Ammon's horn (tissue), 1 donor: ENCODE measurements around the gene VNN1.
"Not testable (repeated sequence)": the region's sequence is repeated elsewhere in the genome, so short reads cannot be mapped to it uniquely, and the experiment has no call there.

ENCODE experiments used
- DNase-seq: peaks from one replicate; pipeline ENCODE4 v3.0.0-alpha.2; 2016; ENCODE audit warnings: low spot score

VNN1 gene

GRCh38 chr6:132671295-132671694, 42.6 kb downstream of the VNN1 start:
- DNase-seq: no peak

- peak; percentile 16 for DNase-seq
These were observed 44.1 kb downstream of the VNN1 start for GRCh38 chr6:132669690-132670291.

GRCh38 chr6:132666118-132666517, 47.7 kb downstream of the VNN1 start:
- no peak for DNase-seq

GRCh38 chr6:132664309-132665034, 49.4 kb downstream of the VNN1 start:
- DNase-seq: no peak

GRCh38 chr6:132663661-132664060, 50.2 kb downstream of the VNN1 start:
- DNase-seq: no peak

- no peak for DNase-seq
These were observed 51.9 kb downstream of the VNN1 start for GRCh38 chr6:132661906-132662305.

GRCh38 chr6:132659082-132659481, 54.8 kb downstream of the VNN1 start, which contains the start of gene TAAR1:
Gene TAAR1 (minus strand): TSS chr6:132659182. CDS start chr6:132646003, 13,179 bp downstream.
- no peak for DNase-seq

- no peak for DNase-seq
These were observed 62.8 kb downstream of the VNN1 start for GRCh38 chr6:132651062-132651461.

- DNase-seq: no peak
These were observed 63.4 kb downstream of the VNN1 start for GRCh38 chr6:132650429-132650828.

GRCh38 chr6:132648828-132649227, 65.0 kb downstream of the VNN1 start:
- DNase-seq: no peak

- DNase-seq: no peak
These were observed 65.5 kb downstream of the VNN1 start for GRCh38 chr6:132648356-132648755.

- no peak for DNase-seq
These were observed 70.3 kb downstream of the VNN1 start for GRCh38 chr6:132643547-132643946.

GRCh38 chr6:132637135-132637534, 76.7 kb downstream of the VNN1 start:
- DNase-seq: not testable (repeated sequence)

GRCh38 chr6:132635906-132636305, 77.9 kb downstream of the VNN1 start:
- DNase-seq: not testable (repeated sequence)

GRCh38 chr6:132635288-132635687, 78.6 kb downstream of the VNN1 start:
- not testable (repeated sequence) for DNase-seq

- no peak for DNase-seq
These were observed 79.1 kb downstream of the VNN1 start for GRCh38 chr6:132634796-132635195.

GRCh38 chr6:132633362-132633761, 80.5 kb downstream of the VNN1 start:
- DNase-seq: no peak
